Activated CD8-positive, alpha-beta memory T cell treated with anti-CD3 and anti-CD28 coated beads for 48 hours (primary cell): ENCODE results near the gene MAP2K5.
"Not testable (repeated sequence)": the region's sequence is repeated elsewhere in the genome, so short reads cannot be mapped to it uniquely, and the experiment has no call there.

Experiments used
- DNase-seq, 3 experiments: peaks; one replicate each; pipeline ENCODE4 v3.0.0-alpha.2; 2020; ENCODE audit warnings: low read depth in 2 of 3, low spot score in 2 of 3

MAP2K5 gene

GRCh38 chr15:67652586-67652985, 110.1 kb downstream of the MAP2K5 start:
- no peak for DNase-seq

- DNase-seq: no peak
Observed at GRCh38 chr15:67660446-67660845, 117.9 kb downstream of the MAP2K5 start.

- DNase-seq: no peak
Observed at GRCh38 chr15:67660874-67661606, 118.5 kb downstream of the MAP2K5 start.

- no peak for DNase-seq
Observed at GRCh38 chr15:67670647-67671305, 128.3 kb downstream of the MAP2K5 start.

- DNase-seq: not testable (repeated sequence)
Observed at GRCh38 chr15:67672834-67673233, 130.3 kb downstream of the MAP2K5 start.

GRCh38 chr15:67674983-67675382, 132.5 kb downstream of the MAP2K5 start:
- no peak for DNase-seq

- no peak for DNase-seq
Observed at GRCh38 chr15:67678089-67678488, 135.6 kb downstream of the MAP2K5 start.

- DNase-seq: no peak
Observed at GRCh38 chr15:67678993-67679392, 136.5 kb downstream of the MAP2K5 start.

- no peak for DNase-seq
Observed at GRCh38 chr15:67680641-67681040, 138.1 kb downstream of the MAP2K5 start.

- DNase-seq: no peak
Observed at GRCh38 chr15:67685008-67685599, 142.6 kb downstream of the MAP2K5 start.

- DNase-seq: no peak
Observed at GRCh38 chr15:67685716-67686115, 143.2 kb downstream of the MAP2K5 start.

GRCh38 chr15:67690936-67691335, 148.4 kb downstream of the MAP2K5 start:
- no peak for DNase-seq

GRCh38 chr15:67691450-67691849, 148.9 kb downstream of the MAP2K5 start:
- no peak for DNase-seq

- no peak for DNase-seq
Observed at GRCh38 chr15:67692573-67692972, 150.1 kb downstream of the MAP2K5 start.

GRCh38 chr15:67696087-67696486, 153.6 kb downstream of the MAP2K5 start:
- DNase-seq: no peak

- DNase-seq: no peak
Observed at GRCh38 chr15:67700023-67700422, 157.5 kb downstream of the MAP2K5 start.

- no peak for DNase-seq
Observed at GRCh38 chr15:67701669-67702068, 159.2 kb downstream of the MAP2K5 start.

GRCh38 chr15:67707520-67708283, 165.2 kb downstream of the MAP2K5 start:
- no peak for DNase-seq

- DNase-seq: no peak
Observed at GRCh38 chr15:67708500-67708899, 166.0 kb downstream of the MAP2K5 start.

GRCh38 chr15:67715170-67715569, 172.7 kb downstream of the MAP2K5 start:
- no peak for DNase-seq

GRCh38 chr15:67716171-67716570, 173.7 kb downstream of the MAP2K5 start:
- DNase-seq: no peak

GRCh38 chr15:67717776-67718175, 175.3 kb downstream of the MAP2K5 start:
- no peak for DNase-seq
